HCT116 (cell line): Measurements from ENCODE around the gene FRY. TPM values are rescaled to one million over a fixed set of nuclear protein-coding genes. Genes with fewer than 3 reads are reported as not detected.

Experiments used
- ATAC-seq: fragments of 200-7000 bp; cut with Tn5 transposase; 2 replicates; pipeline ENCODE4 v1.9.1; 2020; ENCODE audit warnings: mild to moderate bottlenecking, moderate library complexity
- BruUV-seq: library from RNA; stranded (reverse); fragments of 400-500 nt; replicated peaks from 2 replicates; lab custom pipeline; 2021; lab: Mats Ljungman, UMichigan
- CTCF ChIA-PET: fragments of 300-600 bp; sonication (Branson Sonifier 250); formaldehyde crosslinking; loops from one replicate; lab custom pipeline; 2021; ENCODE audit warnings: antibody characterized with exemption; lab: Charles Lee
- POLR2A ChIA-PET: fragments of 300-600, 350-600 bp; sonication (Branson Sonifier 250); formaldehyde crosslinking; loops from one replicate; lab custom pipeline; 2021; ENCODE audit warnings: antibody characterized with exemption; lab: Charles Lee
- RAD21 ChIA-PET, 2 experiments: fragments of 300-600 bp; sonication (Branson Sonifier 250); formaldehyde crosslinking; loops; one replicate each; lab custom pipeline; 2023; ENCODE audit warnings: low total read pairs in 2 of 2; ENCODE audit not compliant: uncharacterized antibody in 2 of 2, unreplicated experiment in 2 of 2, low non-redundant PET in 1 of 2; lab: Charles Lee
- DNase-seq: peaks from one replicate; pipeline ENCODE4 v3.0.0-alpha.2; 2010; ENCODE audit warnings: low read depth, low spot score
- H2AFZ ChIP-seq: fragments of 200-600 bp; shearing (Covaris generic), sonication (generic); 2 replicates; pipeline ENCODE4 v1.6.1; 2017; ENCODE audit warnings: low read depth, mixed run types, mixed read lengths, antibody characterized with exemption, low read length; ENCODE audit not compliant: poor library complexity, severe bottlenecking
- H3K27ac ChIP-seq: 2 replicates; pipeline ENCODE4 v1.5.1; 2012; ENCODE audit warnings: low read depth, low read length
- H3K27me3 ChIP-seq: fragments of 200-600 bp; sonication (generic); 2 replicates; pipeline ENCODE4 v1.6.1; 2016; ENCODE audit warnings: mixed run types, low read length, mixed read lengths; ENCODE audit not compliant: insufficient read depth
- H3K36me3 ChIP-seq, 2 experiments: fragments of 200-500 bp in 1 of 2; fragments of 200-600 bp in 1 of 2; sonication (Bioruptor generic) in 1 of 2; sonication (generic) in 1 of 2; 2 replicates each; pipeline versions ENCODE4 v1.5.1 to v1.6.1; 2014 to 2016; ENCODE audit warnings: low read length in 2 of 2, inconsistent platforms in 1 of 2, mixed read lengths in 1 of 2, mixed run types in 1 of 2; ENCODE audit not compliant: insufficient read depth in 2 of 2, control insufficient read depth in 1 of 2
- H3K4me1 ChIP-seq, 2 experiments: fragments of 200-600 bp in 1 of 2; sonication (generic) in 1 of 2; 2 replicates each; pipeline versions ENCODE4 v1.5.1 to v1.6.1; 2012 to 2017; ENCODE audit warnings: low read length in 2 of 2, inconsistent platforms in 1 of 2, mild to moderate bottlenecking in 1 of 2, mixed read lengths in 1 of 2, mixed run types in 1 of 2, moderate library complexity in 1 of 2; ENCODE audit not compliant: insufficient read depth in 2 of 2, control insufficient read depth in 1 of 2
- H3K4me2 ChIP-seq: fragments of 200-600 bp; sonication (generic); 2 replicates; pipeline ENCODE4 v1.6.1; 2017; ENCODE audit warnings: mixed run types, low read length, mixed read lengths
- H3K4me3 ChIP-seq, 2 experiments: fragments of 200-600 bp in 1 of 2; sonication (generic) in 1 of 2; replicated peaks in 1 of 2; 2 replicates each; pipeline ENCODE4 v1.5.1; 2011 to 2016; ENCODE audit warnings: low read length in 2 of 2, control low read depth in 1 of 2, low read depth in 1 of 2, mild to moderate bottlenecking in 1 of 2, mixed read lengths in 1 of 2, mixed run types in 1 of 2
- H3K79me2 ChIP-seq: fragments of 200-600 bp; sonication (generic); 2 replicates; pipeline ENCODE4 v1.6.1; 2017; ENCODE audit warnings: mild to moderate bottlenecking, mixed run types, low read length, moderate library complexity, mixed read lengths; ENCODE audit not compliant: insufficient read depth
- H3K9ac ChIP-seq: fragments of 200-600 bp; sonication (generic); 2 replicates; pipeline ENCODE4 v1.6.1; 2016; ENCODE audit warnings: low read length, mixed read lengths
- H3K9me2 ChIP-seq: fragments of 200-600 bp; sonication (generic), shearing (Covaris generic); 2 replicates; pipeline ENCODE4 v1.6.1; 2017; ENCODE audit warnings: mixed run types, mild to moderate bottlenecking, moderate library complexity; ENCODE audit not compliant: insufficient read depth
- H3K9me3 ChIP-seq, 2 experiments: fragments of 200-500 bp in 1 of 2; fragments of 200-600 bp in 1 of 2; sonication (Bioruptor generic) in 1 of 2; sonication (generic) in 1 of 2; 2 replicates each; pipeline ENCODE4 v1.6.1; 2014 to 2017; ENCODE audit warnings: low read length in 2 of 2, mixed read lengths in 2 of 2, inconsistent platforms in 1 of 2, low read depth in 1 of 2, mild to moderate bottlenecking in 1 of 2, mixed run types in 1 of 2, moderate library complexity in 1 of 2; ENCODE audit not compliant: control insufficient read depth in 1 of 2, insufficient read depth in 1 of 2
- H4K20me1 ChIP-seq: fragments of 200-600 bp; sonication (generic), shearing (Covaris generic); 2 replicates; pipeline ENCODE4 v1.6.1; 2017; ENCODE audit warnings: mixed run types, mild to moderate bottlenecking, moderate library complexity; ENCODE audit not compliant: insufficient read depth
- EGR1 ChIP-seq: IDR thresholded peaks from 2 replicates; pipeline ENCODE4 v1.6.1; 2012; ENCODE audit warnings: low read depth
- ELF1 ChIP-seq: IDR thresholded peaks from 2 replicates; pipeline ENCODE4 v1.6.1; 2012; ENCODE audit warnings: low read depth, borderline replicate concordance
- EZH2 ChIP-seq: fragments of 200-600 bp; sonication (generic); IDR thresholded peaks from 2 replicates; pipeline ENCODE4 v1.6.1; 2017; ENCODE audit warnings: antibody characterized with exemption, mixed run types
- EZH2phosphoT487 ChIP-seq: fragments of 200-600 bp; IDR thresholded peaks from 2 replicates; pipeline ENCODE4 v1.6.1; 2018; ENCODE audit warnings: antibody characterized with exemption, borderline replicate concordance
- POLR2AphosphoS5 ChIP-seq: IDR thresholded peaks from 2 replicates; pipeline ENCODE4 v1.6.1; 2011; ENCODE audit warnings: mild to moderate bottlenecking, low read depth, low read length, moderate library complexity
- SP1 ChIP-seq: IDR thresholded peaks from 2 replicates; pipeline ENCODE4 v1.6.1; 2012; ENCODE audit warnings: low read depth
- ZFX ChIP-seq: fragments of 450-650 bp; IDR thresholded peaks from 2 replicates; pipeline ENCODE4 v1.6.1; 2017
- ZNF274 ChIP-seq: fragments of 200-500 bp; sonication (Bioruptor generic); IDR thresholded peaks from 2 replicates; pipeline ENCODE4 v1.6.1; 2014; ENCODE audit warnings: mild to moderate bottlenecking, low read depth, low read length, inconsistent platforms
- intact Hi-C: fragments of 100-400 bp; cut with micrococcal nuclease; formaldehyde crosslinking; loops from 2 replicates; pipeline ENCODE4 v1.10.0; 2022
- total RNA-seq: library from RNA; stranded (reverse); gene quantifications from one replicate; pipeline ENCODE4 v1.2.1, GENCODE V29; 2021; ENCODE audit not compliant: unreplicated experiment

FRY gene
- total RNA-seq, 1 experiment from 2014 or later, result 1.4 TPM

DNA sequence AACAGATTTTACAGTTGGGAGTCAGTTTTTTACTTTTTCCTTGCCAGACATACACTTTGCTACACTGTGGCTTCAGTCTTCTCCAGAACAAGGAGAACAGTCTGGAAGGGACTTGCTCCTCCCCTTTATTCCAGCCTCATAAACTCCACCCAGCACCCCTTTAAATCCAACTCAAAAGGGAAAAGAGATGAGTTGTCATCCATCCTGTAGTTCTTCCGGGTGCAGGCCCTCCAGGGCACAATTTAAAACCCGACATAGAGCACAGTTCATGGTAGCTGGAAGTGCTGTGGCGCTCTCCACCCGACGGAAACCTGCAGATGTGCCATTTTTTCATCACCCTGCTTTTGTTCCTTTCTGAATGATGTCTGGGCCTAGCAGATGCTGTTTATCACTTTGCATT, 184.7 kb downstream of the FRY start:
- Histone ChIP-seq H3K4me1 (no peaks in the 10 kb centered on the region), H3K9me2 (no peaks in the 10 kb centered on the region), H3K27ac (no peak overlapping the region), H3K27me3 (no peaks in the 10 kb centered on the region), H4K20me1 (no peaks in the 10 kb centered on the region), H3K4me2 (no peak overlapping the region), H3K9me3 (no peaks in the 10 kb centered on the region), H2AFZ (no peak overlapping the region), H3K79me2 (no peaks in the 10 kb centered on the region), H3K9ac (no peak overlapping the region), H3K4me3 (no peak overlapping the region), H3K36me3 (no peaks in the 10 kb centered on the region)
- ChIA-PET POLR2A (no interaction called here), RAD21 (no interaction called here), CTCF (interaction anchor here (2.3 kb wide), 1 partner anchor 52 kb away, joined by 7 read pairs; no protein-coding TSS in a partner anchor)
- TF ChIP-seq EGR1 (no peak), EZH2phosphoT487 (no peak), POLR2AphosphoS5 (no peak), ZFX (no peak), SP1 (no peak), ZNF274 (no peak)
- DNase-seq, result no peak
- intact Hi-C loops, result no loop called here
- no peak for ATAC-seq
- no TSS peak for BruUV-seq

DNA sequence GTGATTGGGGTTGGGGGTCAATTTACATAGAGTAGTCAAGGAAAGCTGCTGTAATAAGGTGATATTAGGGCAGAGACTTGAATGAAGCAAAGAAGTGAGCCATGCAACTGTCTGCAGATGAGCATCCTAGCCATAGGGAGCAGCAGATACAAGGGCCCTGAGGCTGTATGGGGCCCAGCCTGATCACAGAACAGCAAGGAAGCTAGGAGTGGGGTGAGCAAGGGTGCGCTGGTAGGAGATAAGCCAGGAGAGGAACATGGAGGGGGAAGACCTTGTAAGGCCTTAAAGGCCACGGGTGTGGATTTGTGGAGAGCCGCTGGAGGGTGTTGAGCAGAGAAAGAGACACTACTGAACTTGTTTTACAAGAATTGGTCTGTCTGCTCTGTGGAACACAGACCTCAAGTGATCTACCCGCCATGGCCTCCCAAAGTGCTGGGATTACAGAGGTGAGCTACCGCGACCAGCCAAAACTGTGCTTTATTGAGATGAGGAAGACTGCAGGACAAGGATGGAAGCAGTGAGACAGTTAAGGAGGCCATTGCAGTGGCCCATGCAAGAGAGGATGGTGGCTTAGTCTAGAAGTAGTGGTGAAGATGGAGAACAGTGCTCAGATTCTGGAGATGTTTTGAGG, 190.6 kb downstream of the FRY start:
- no peak for DNase-seq
- Histone ChIP-seq H3K9me3 (no peaks in the 10 kb centered on the region), H3K79me2 (no peaks in the 10 kb centered on the region), H3K9me2 (no peaks in the 10 kb centered on the region), H3K4me3 (no peak overlapping the region), H2AFZ (no peak overlapping the region), H3K4me2 (no peak overlapping the region), H3K9ac (no peak overlapping the region), H3K36me3 (no peaks in the 10 kb centered on the region), H3K27ac (no peak overlapping the region), H4K20me1 (no peaks in the 10 kb centered on the region), H3K4me1 (no peaks in the 10 kb centered on the region), H3K27me3 (no peaks in the 10 kb centered on the region)
- RAD21 ChIA-PET, result no interaction called here
- no TSS peak for BruUV-seq
- intact Hi-C loops, result no loop called here
- CTCF ChIA-PET, result no interaction called here
- no peak for TF ChIP-seq EZH2
- no peak for TF ChIP-seq ELF1
- no peak for ATAC-seq
- POLR2A ChIA-PET, result no interaction called here
